NCI-H82 treated with DMSO at 0.1 percent for 48 hours (cell line): ENCODE data around the gene ANKRD40.
"Not testable (repeated sequence)": the region's sequence is repeated elsewhere in the genome, so short reads cannot be mapped to it uniquely, and the experiment has no call there.

Experiments used
- DNase-seq: peaks from one replicate; lab custom pipeline; 2025; ENCODE audit not compliant: unreplicated experiment; lab: John Stamatoyannopoulos, UW

Gene ANKRD40

GRCh38 chr17:50715471-50715870, 7.8 kb upstream of the ANKRD40 start:
- no peak for DNase-seq

- no peak for DNase-seq
These were observed 4.9 kb upstream of the ANKRD40 start for GRCh38 chr17:50712641-50713040.

GRCh38 chr17:50710650-50711049, 2.9 kb upstream of the ANKRD40 start:
- no peak for DNase-seq

- no peak for DNase-seq
These were observed 2.3 kb upstream of the ANKRD40 start for GRCh38 chr17:50710025-50710424.

- DNase-seq, result not testable (repeated sequence)
These were observed 1.3 kb upstream of the ANKRD40 start for GRCh38 chr17:50709053-50709452.

- DNase-seq, result no peak
These were observed 611 bp upstream of the ANKRD40 start for GRCh38 chr17:50708050-50709000.

- no peak for DNase-seq
These were observed 4.6 kb downstream of the ANKRD40 start for GRCh38 chr17:50703162-50703561.

- no peak for DNase-seq
These were observed 8.3 kb downstream of the ANKRD40 start for GRCh38 chr17:50699410-50699809.

- no peak for DNase-seq
These were observed 9.9 kb downstream of the ANKRD40 start for GRCh38 chr17:50697663-50698272.

GRCh38 chr17:50697062-50697461, 10.7 kb downstream of the ANKRD40 start:
- no peak for DNase-seq

- no peak for DNase-seq
These were observed 11.3 kb downstream of the ANKRD40 start for GRCh38 chr17:50696365-50696879.

GRCh38 chr17:50693036-50693682, 14.6 kb downstream of the ANKRD40 start:
- no peak for DNase-seq

- DNase-seq, result no peak
These were observed 15.2 kb downstream of the ANKRD40 start for GRCh38 chr17:50692448-50693035.

GRCh38 chr17:50691550-50692447, 15.9 kb downstream of the ANKRD40 start:
- DNase-seq, result no peak

- no peak for DNase-seq
These were observed 16.7 kb downstream of the ANKRD40 start for GRCh38 chr17:50690887-50691549.

GRCh38 chr17:50689956-50690886, 17.5 kb downstream of the ANKRD40 start:
- no peak for DNase-seq

- no peak for DNase-seq
These were observed 18.5 kb downstream of the ANKRD40 start for GRCh38 chr17:50689251-50689650.

- DNase-seq, result no peak
These were observed 19.5 kb downstream of the ANKRD40 start for GRCh38 chr17:50688245-50688644.
